K562 (cell line): ENCODE measurements around the gene CNPY4. TPM values are rescaled to one million over a fixed set of nuclear protein-coding genes. Genes with fewer than 3 reads are reported as not detected.

ENCODE experiments used
- ATAC-seq: fragments of 200-7000 bp; cut with Tn5 transposase; 3 replicates; pipeline ENCODE4 v1.9.1; 2020; ENCODE audit warnings: moderate library complexity
- BruUV-seq: library from RNA; stranded (reverse); fragments of 400-500 nt; replicated peaks from 2 replicates; lab custom pipeline; 2021; lab: Mats Ljungman, UMichigan
- CTCF ChIA-PET: fragments of 300-600 bp; formaldehyde crosslinking; extraction: SDS; loops from one replicate; lab custom pipeline; 2021; ENCODE audit warnings: low intra/inter-chr PET ratio; lab: Yijun Ruan, JAX
- POLR2A ChIA-PET: fragments of 300-600, 350-650 bp; sonication (Branson Sonifier 250); formaldehyde crosslinking; extraction: SDS; loops from one replicate; lab custom pipeline; 2021; ENCODE audit warnings: antibody characterized with exemption, inconsistent platforms; lab: Yijun Ruan, JAX
- DNase-seq, 4 experiments: peaks; one replicate each; pipeline versions ENCODE4 v3.0.0 to v3.0.0-alpha.2; 2011 to 2018; ENCODE audit warnings: low spot score in 3 of 4, mixed read lengths in 3 of 4; ENCODE audit errors: extremely low read depth in 1 of 4
- FAIRE-seq: peaks from 2 replicates; lab custom pipeline; 2011; peaks lifted over from hg19 to GRCh38; lab: Jason Lieb, UNC
- H2AFZ ChIP-seq: 2 replicates; pipeline ENCODE4 v1.6.0; 2011; ENCODE audit warnings: low read depth, low read length, control low read depth, inconsistent platforms
- H3K27ac ChIP-seq: fragments of 200-600 bp; 3 replicates; pipeline ENCODE4 v1.8.0; 2011; ENCODE audit warnings: low read depth, mild to moderate bottlenecking, control low read depth, inconsistent platforms, low read length, moderate library complexity, mixed read lengths; ENCODE audit errors: extremely low read depth
- H3K27me3 ChIP-seq, 2 experiments: fragments of 300-600 bp in 1 of 2; 2 replicates in 1 of 2; 3 replicates in 1 of 2; pipeline versions ENCODE4 v1.6.0 to v1.8.0; 2011; ENCODE audit warnings: inconsistent platforms in 2 of 2, low read length in 2 of 2, mild to moderate bottlenecking in 1 of 2, mixed read lengths in 1 of 2, moderate library complexity in 1 of 2; ENCODE audit not compliant: control insufficient read depth in 2 of 2, insufficient read depth in 2 of 2
- H3K36me3 ChIP-seq: fragments of 300-600 bp; 3 replicates; pipeline ENCODE4 v1.8.0; 2011; ENCODE audit warnings: mild to moderate bottlenecking, low read length, inconsistent platforms; ENCODE audit not compliant: control insufficient read depth, insufficient read depth
- H3K4me1 ChIP-seq, 2 experiments: fragments of 200-600 bp in 1 of 2; replicated peaks in 1 of 2; 2 replicates in 1 of 2; 3 replicates in 1 of 2; pipeline versions ENCODE4 v1.5.1 to v1.8.0; 2011; ENCODE audit warnings: inconsistent platforms in 2 of 2, low read length in 2 of 2, mild to moderate bottlenecking in 1 of 2, mixed read lengths in 1 of 2, moderate library complexity in 1 of 2; ENCODE audit not compliant: control insufficient read depth in 2 of 2, insufficient read depth in 2 of 2
- H3K4me2 ChIP-seq: 2 replicates; pipeline ENCODE4 v1.6.1; 2011; ENCODE audit warnings: low read length, control low read depth, inconsistent platforms, mixed read lengths; ENCODE audit not compliant: insufficient read depth
- H3K4me3 ChIP-seq: fragments of 200-600 bp; sonication (generic), shearing (Covaris generic); 2 replicates; pipeline ENCODE4 v1.5.1; 2016; ENCODE audit warnings: control low read depth, inconsistent platforms
- H3K79me2 ChIP-seq: fragments of 200-600 bp; 3 replicates; pipeline ENCODE4 v1.8.0; 2011; ENCODE audit warnings: low read length, inconsistent platforms; ENCODE audit not compliant: control insufficient read depth, insufficient read depth
- H3K9ac ChIP-seq, 2 experiments: 2 replicates each; pipeline versions ENCODE4 v1.6.0 to v1.6.1; 2011; ENCODE audit warnings: low read depth in 2 of 2, low read length in 2 of 2, control low read depth in 1 of 2, inconsistent platforms in 1 of 2, mild to moderate bottlenecking in 1 of 2, mixed read lengths in 1 of 2; ENCODE audit not compliant: insufficient read depth in 1 of 2
- H3K9me1 ChIP-seq: one replicate; pipeline ENCODE4 v1.6.0; 2011; ENCODE audit warnings: inconsistent platforms, mild to moderate bottlenecking, low read length, moderate library complexity; ENCODE audit not compliant: control insufficient read depth, insufficient read depth
- H3K9me3 ChIP-seq: replicated peaks from 2 replicates; pipeline ENCODE4 v1.5.1; 2011; ENCODE audit warnings: low read depth, low read length, inconsistent platforms; ENCODE audit not compliant: control insufficient read depth, insufficient read depth
- H4K20me1 ChIP-seq: replicated peaks from 2 replicates; pipeline ENCODE4 v1.6.1; 2011; ENCODE audit warnings: low read length, inconsistent platforms, mixed read lengths; ENCODE audit not compliant: control insufficient read depth, insufficient read depth
- BRD9 ChIP-seq: fragments of 450-650 bp; IDR thresholded peaks from 2 replicates; pipeline ENCODE4 v1.6.1; 2018; ENCODE audit warnings: low read depth; ENCODE audit not compliant: partially characterized antibody
- CBFA2T2 ChIP-seq: fragments of 450-650 bp; conservative IDR thresholded peaks from 2 replicates; pipeline ENCODE4 v1.6.1; 2017; ENCODE audit warnings: mild to moderate bottlenecking
- CC2D1A ChIP-seq: fragments of 450-650 bp; IDR thresholded peaks from 2 replicates; pipeline ENCODE4 v1.6.1; 2017; ENCODE audit warnings: mild to moderate bottlenecking
- COPS2 ChIP-seq: fragments of 450-650 bp; conservative IDR thresholded peaks from 2 replicates; pipeline ENCODE4 v1.6.1; 2016; ENCODE audit warnings: mild to moderate bottlenecking, moderate library complexity
- DDX20 ChIP-seq: fragments of 450-650 bp; IDR thresholded peaks from 2 replicates; pipeline ENCODE4 v1.6.1; 2016; ENCODE audit warnings: missing genetic modification characterization, low read depth, mild to moderate bottlenecking, missing compliant biosample characterization, moderate library complexity
- DMBX1 ChIP-seq: fragments of 250-450 bp; sonication (Bioruptor Pico); IDR thresholded peaks from 2 replicates; pipeline ENCODE4 v1.8.0; 2022; ENCODE audit warnings: inconsistent platforms, mild to moderate bottlenecking, moderate library complexity, borderline replicate concordance
- EP300 ChIP-seq: IDR thresholded peaks from 2 replicates; pipeline ENCODE4 v1.6.1; 2012; ENCODE audit warnings: low read length, improper control_type of control experiment
- FUS ChIP-seq: fragments of 200-400 bp; formaldehyde crosslinking; optimal IDR thresholded peaks from 2 replicates; pipeline ENCODE3; 2017; ENCODE audit warnings: low read depth, low read length
- HSF4 ChIP-seq: fragments of 250-450 bp; sonication (Bioruptor Pico); IDR thresholded peaks from 2 replicates; pipeline ENCODE4 v2.1.2; 2022; ENCODE audit warnings: mild to moderate bottlenecking, moderate library complexity, borderline replicate concordance
- JUN ChIP-seq, 2 experiments: sonication (generic) in 1 of 2; formaldehyde crosslinking in 1 of 2; IDR thresholded peaks; 2 replicates each; pipeline versions ENCODE4 v1.6.1 to v1.8.0; 2012 to 2022; ENCODE audit warnings: borderline replicate concordance in 2 of 2, mild to moderate bottlenecking in 2 of 2, improper control_type of control experiment in 1 of 2, low read depth in 1 of 2, low read length in 1 of 2, missing genetic modification reagents in 1 of 2
- MIER1 ChIP-seq: fragments of 450-650 bp; IDR thresholded peaks from 2 replicates; pipeline ENCODE4 v1.6.1; 2016; ENCODE audit warnings: antibody characterized with exemption, mild to moderate bottlenecking, low read depth
- PHB ChIP-seq: fragments of 250-450 bp; sonication (Bioruptor Pico); IDR thresholded peaks from 2 replicates; pipeline ENCODE4 v1.5.0; 2021
- SIN3B ChIP-seq: fragments of 450-650 bp; IDR thresholded peaks from 2 replicates; pipeline ENCODE4 v1.6.1; 2017; ENCODE audit warnings: low read depth, mild to moderate bottlenecking, moderate library complexity
- ZNF134 ChIP-seq: fragments of 250-450 bp; sonication (Bioruptor Pico); conservative IDR thresholded peaks from 2 replicates; pipeline ENCODE4 v1.4.0; 2020
- ZNF197 ChIP-seq: fragments of 200-800 bp; sonication (Bioruptor generic); IDR thresholded peaks from 2 replicates; pipeline ENCODE4 v1.6.1; 2016; ENCODE audit warnings: low read depth, missing genetic modification characterization, missing compliant biosample characterization
- ZNF384 ChIP-seq: IDR thresholded peaks from 2 replicates; pipeline ENCODE4 v1.6.1; 2012; ENCODE audit warnings: low read depth, low read length, improper control_type of control experiment
- WGBS: fragments of 100-300 bp; shearing (Covaris generic); methylation state at CpG from one replicate; pipeline ENCODE4 v1.1.6; 2016; ENCODE audit warnings: low coverage, mixed read lengths; ENCODE audit not compliant: insufficient coverage; ENCODE audit errors: missing lambda C conversion rate; 5-methylcytosine and 5-hydroxymethylcytosine counted together
- in situ Hi-C: fragments of 300-500 bp; cut with MboI; formaldehyde crosslinking; loops from 4 replicates; pipeline ENCODE4 v1.15.0; 2018; ENCODE audit warnings: inconsistent platforms, mixed read lengths
- intact Hi-C: fragments of 100-400 bp; cut with micrococcal nuclease; formaldehyde crosslinking; loops from 2 replicates; pipeline ENCODE4 v1.14.2; 2022
- polyA plus RNA-seq, 8 experiments: library from polyadenylated mRNA; depleted of rRNA in 4 of 8; stranded (reverse) in 5 of 8; unstranded in 3 of 8; fragments of >200 nt; fragmentation: Nextera tagmentation in 2 of 8; fragmentation: Illumina TruSeq in 1 of 8; extraction: Ambion mirVana in 2 of 8; extraction: Trizol in 1 of 8; gene quantifications; 2 replicates each; pipeline versions ENCODE4 v1.2.1 to v1.2.3, GENCODE V29; 2011 to 2014; ENCODE audit warnings: inconsistent platforms in 1 of 8, missing spikeins in 1 of 8
- total RNA-seq, 7 experiments: library from RNA; depleted of rRNA in 6 of 7; stranded (reverse); fragments of >200 nt in 6 of 7; fragmentation: Illumina TruSeq in 2 of 7; extraction: Trizol in 2 of 7; gene quantifications; 2 replicates each; pipeline versions ENCODE4 v1.2.1 to v1.2.3, GENCODE V29; 2011 to 2021; ENCODE audit warnings: low replicate concordance in 1 of 7
- TF ChIP-seq, protein P1 (sequence below), 3 experiments: IDR thresholded peaks in 2 of 3; conservative IDR thresholded peaks in 1 of 3; 2 replicates each; pipeline ENCODE4 v1.5.1; 2011 to 2012; ENCODE audit warnings: low read length in 3 of 3, mild to moderate bottlenecking in 3 of 3, control low read depth in 2 of 3, improper control_type of control experiment in 1 of 3, inconsistent platforms in 1 of 3, low read depth in 1 of 3, mixed read lengths in 1 of 3, moderate library complexity in 1 of 3; ENCODE audit not compliant: insufficient read depth in 2 of 3
- TF ChIP-seq, protein P2 (sequence below): sonication (generic); formaldehyde crosslinking; IDR thresholded peaks from 2 replicates; pipeline ENCODE4 v1.8.1; 2023; ENCODE audit warnings: mild to moderate bottlenecking, missing genetic modification reagents

The CNPY4 gene
- total and polyA plus RNA-seq, 9 of the 15 experiments (the other 6 are each of a cell fraction or from before 2014, with no cell fraction given) = 1.9 to 11.2 (median 7.0) TPM

DNA sequence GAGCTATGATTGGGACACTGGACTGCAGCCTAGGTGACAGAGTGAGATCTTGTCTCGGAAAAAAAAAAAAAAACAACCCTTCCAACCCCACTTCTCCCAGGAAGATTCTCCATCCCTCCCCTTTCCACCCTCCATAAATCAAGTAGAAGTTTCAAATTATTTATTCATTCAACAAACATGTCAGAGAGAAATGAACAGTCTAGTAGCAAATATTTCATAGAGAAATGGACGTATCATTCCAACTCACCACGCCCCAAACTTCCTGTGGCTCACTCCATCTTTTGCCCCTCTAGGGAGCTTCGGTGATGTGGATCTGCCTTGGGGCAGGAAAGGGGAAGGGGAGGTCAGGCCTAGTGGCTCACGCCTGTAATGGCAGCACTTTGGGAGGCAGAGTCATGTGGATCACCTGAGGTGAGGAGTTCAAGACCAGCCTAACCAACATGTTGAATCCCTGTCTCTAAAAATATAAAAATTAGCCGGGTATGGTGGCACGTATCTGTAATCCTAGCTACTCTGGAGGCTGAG lies 39.7 kb downstream of the CNPY4 start:
- Histone ChIP-seq H3K27ac (peak overlapping the region; percentile 91), H3K27me3 (no peaks in the 10 kb centered on the region), H3K36me3 (peaks cover 29% of the 10 kb centered on the region), H3K4me3 (peak overlapping the region; percentile 99), H3K9ac (peak overlapping the region; percentile 90 to 98), H3K79me2 (peaks cover 30% of the 10 kb centered on the region), H2AFZ (peak overlapping the region; percentile 84), H3K9me3 (no peaks in the 10 kb centered on the region), H3K4me2 (peak overlapping the region; percentile 89), H3K4me1 (peaks cover 36 to 67% of the 10 kb centered on the region in 2 experiments), H4K20me1 (peaks cover 10% of the 10 kb centered on the region), H3K9me1 (no peaks in the 10 kb centered on the region)
- no peak for ATAC-seq
- in situ Hi-C loops = no loop called here
- peak; percentile 44 for FAIRE-seq
- BruUV-seq = TSS peak; percentile 91
- ChIA-PET CTCF (interaction anchor here (0.6 kb wide), 1 partner anchor 11 kb away, joined by 5 read pairs; no protein-coding TSS in a partner anchor), POLR2A (interaction anchor here (0.7 to 1.6 kb wide), 5 partner anchors 8 to 63 kb away, joined by 3 to 6 read pairs (median 3); partner anchors contain the start of gene LAMTOR4)
- 34% methylated on average over 7 of the region's 7 CpGs for WGBS
- peak in 3 of 4 experiments; percentile 26 to 65 (median 28) for DNase-seq
- intact Hi-C loops = loop anchor here (5.0 kb wide), 1 partner anchor 113 kb away; no protein-coding TSS in a partner anchor
- TF ChIP-seq PHB (no peak), ZNF197 (CRISPR knock-in tag) (peak; percentile 37; the same call in 1 of the 2 replicates), ZNF134 (CRISPR knock-in tag) (no peak), CC2D1A (0 out of 2 replicates have a peak, but pooled peaks have one; percentile 7), FUS (no peak), MIER1 (0 out of 2 replicates have a peak, but pooled peaks have one; percentile 49), DMBX1 (CRISPR knock-in tag) (no peak), DDX20 (tag) (no peak), SIN3B (no peak), HSF4 (CRISPR knock-in tag) (no peak), CBFA2T2 (no peak), COPS2 (no peak), EP300 (no peak), BRD9 (peak; percentile 9), JUN (IDR thresholded peaks at IDR 0.05; ENCODE audit: borderline replicate concordance, low read depth, low read length) (no peak), JUN (CRISPR knock-in tag; IDR thresholded peaks at IDR 0.05; ENCODE audit: borderline replicate concordance) (no peak), ZNF384 (peak; percentile 34; the same call in 1 of the 2 replicates)
- TF ChIP-seq, protein P1, sequence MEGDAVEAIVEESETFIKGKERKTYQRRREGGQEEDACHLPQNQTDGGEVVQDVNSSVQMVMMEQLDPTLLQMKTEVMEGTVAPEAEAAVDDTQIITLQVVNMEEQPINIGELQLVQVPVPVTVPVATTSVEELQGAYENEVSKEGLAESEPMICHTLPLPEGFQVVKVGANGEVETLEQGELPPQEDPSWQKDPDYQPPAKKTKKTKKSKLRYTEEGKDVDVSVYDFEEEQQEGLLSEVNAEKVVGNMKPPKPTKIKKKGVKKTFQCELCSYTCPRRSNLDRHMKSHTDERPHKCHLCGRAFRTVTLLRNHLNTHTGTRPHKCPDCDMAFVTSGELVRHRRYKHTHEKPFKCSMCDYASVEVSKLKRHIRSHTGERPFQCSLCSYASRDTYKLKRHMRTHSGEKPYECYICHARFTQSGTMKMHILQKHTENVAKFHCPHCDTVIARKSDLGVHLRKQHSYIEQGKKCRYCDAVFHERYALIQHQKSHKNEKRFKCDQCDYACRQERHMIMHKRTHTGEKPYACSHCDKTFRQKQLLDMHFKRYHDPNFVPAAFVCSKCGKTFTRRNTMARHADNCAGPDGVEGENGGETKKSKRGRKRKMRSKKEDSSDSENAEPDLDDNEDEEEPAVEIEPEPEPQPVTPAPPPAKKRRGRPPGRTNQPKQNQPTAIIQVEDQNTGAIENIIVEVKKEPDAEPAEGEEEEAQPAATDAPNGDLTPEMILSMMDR (IDR thresholded peaks at IDR 0.05 in 2 of 3, conservative IDR thresholded peaks at IDR 0.05 in 1 of 3; ENCODE audit: insufficient read depth in 2 of 3, low read depth in 1 of 3, low read length in 3 of 3) = peak; percentile 11 to 24 (median 18); a peak in 1 of 6 replicates
- TF ChIP-seq, protein P2, sequence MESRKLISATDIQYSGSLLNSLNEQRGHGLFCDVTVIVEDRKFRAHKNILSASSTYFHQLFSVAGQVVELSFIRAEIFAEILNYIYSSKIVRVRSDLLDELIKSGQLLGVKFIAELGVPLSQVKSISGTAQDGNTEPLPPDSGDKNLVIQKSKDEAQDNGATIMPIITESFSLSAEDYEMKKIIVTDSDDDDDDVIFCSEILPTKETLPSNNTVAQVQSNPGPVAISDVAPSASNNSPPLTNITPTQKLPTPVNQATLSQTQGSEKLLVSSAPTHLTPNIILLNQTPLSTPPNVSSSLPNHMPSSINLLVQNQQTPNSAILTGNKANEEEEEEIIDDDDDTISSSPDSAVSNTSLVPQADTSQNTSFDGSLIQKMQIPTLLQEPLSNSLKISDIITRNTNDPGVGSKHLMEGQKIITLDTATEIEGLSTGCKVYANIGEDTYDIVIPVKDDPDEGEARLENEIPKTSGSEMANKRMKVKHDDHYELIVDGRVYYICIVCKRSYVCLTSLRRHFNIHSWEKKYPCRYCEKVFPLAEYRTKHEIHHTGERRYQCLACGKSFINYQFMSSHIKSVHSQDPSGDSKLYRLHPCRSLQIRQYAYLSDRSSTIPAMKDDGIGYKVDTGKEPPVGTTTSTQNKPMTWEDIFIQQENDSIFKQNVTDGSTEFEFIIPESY = no peak
